Measurements from ENCODE around the gene BRCA2. TPM values are rescaled to one million over a fixed set of nuclear protein-coding genes. Genes with fewer than 3 reads are reported as not detected.

BRCA2 gene
- total and polyA plus RNA-seq, 9 of the 15 experiments (the other 6 are each of a cell fraction or from before 2014, with no cell fraction given): 4.1 to 17.3 (median 5.8) TPM

- Histone ChIP-seq H3K9ac (ENCODE audit: insufficient read depth in 1 of 2, low read depth in 2 of 2, low read length in 2 of 2) (no peak overlapping the region), H3K79me2 (ENCODE audit: control insufficient read depth, insufficient read depth, low read length) (no peaks in the 10 kb centered on the region), H4K20me1 (replicated peaks; ENCODE audit: control insufficient read depth, insufficient read depth, low read length) (no peaks in the 10 kb centered on the region), H3K27ac (ENCODE audit: extremely low read depth, low read depth, low read length) (no peak overlapping the region), H2AFZ (ENCODE audit: low read depth, low read length) (no peak overlapping the region), H3K4me1 (replicated peaks in 1 of 2; ENCODE audit: control insufficient read depth in 2 of 2, insufficient read depth in 2 of 2, low read length in 2 of 2) (no peaks in the 10 kb centered on the region), H3K27me3 (ENCODE audit: control insufficient read depth in 2 of 2, insufficient read depth in 2 of 2, low read length in 2 of 2) (no peaks in the 10 kb centered on the region), H3K4me3 (no peak overlapping the region), H3K9me3 (replicated peaks; ENCODE audit: control insufficient read depth, insufficient read depth, low read depth, low read length) (no peaks in the 10 kb centered on the region), H3K36me3 (ENCODE audit: control insufficient read depth, insufficient read depth, low read length) (no peaks in the 10 kb centered on the region), H3K4me2 (ENCODE audit: insufficient read depth, low read length) (no peak overlapping the region), H3K9me1 (ENCODE audit: control insufficient read depth, insufficient read depth, low read length) (no peaks in the 10 kb centered on the region)
- no peak for TF ChIP-seq PKNOX1 (IDR thresholded peaks at IDR 0.05)
- TF ChIP-seq DDX20 (tag; IDR thresholded peaks at IDR 0.05; ENCODE audit: low read depth): no peak
- no peak for TF ChIP-seq ZKSCAN8 (CRISPR knock-in tag; IDR thresholded peaks at IDR 0.05)
- TF ChIP-seq TRIM25 (IDR thresholded peaks at IDR 0.05; ENCODE audit: borderline replicate concordance): no peak
- no peak for TF ChIP-seq NKRF (IDR thresholded peaks at IDR 0.05; ENCODE audit: borderline replicate concordance)
- no peak for TF ChIP-seq THRB (CRISPR knock-in tag; conservative IDR thresholded peaks at IDR 0.05)
- no peak for TF ChIP-seq ZNF696 (CRISPR knock-in tag; conservative IDR thresholded peaks at IDR 0.05)
- FAIRE-seq (no peak), DNase-seq (ENCODE audit: extremely low read depth in 1 of 4, low spot score in 3 of 4) (no peak), ATAC-seq (no peak)
- intact Hi-C loops (cut with micrococcal nuclease) (no loop called here), in situ Hi-C loops (cut with MboI) (no loop called here)
- CTCF ChIA-PET (ENCODE audit: low intra/inter-chr PET ratio): no interaction called here
- POLR2A ChIA-PET: interaction anchor here (0.6 kb wide), 1 partner anchor 75 kb away, joined by 3 read pairs; no protein-coding TSS in a partner anchor
- 29% methylated on average over 2 of the region's 2 CpGs for WGBS (ENCODE audit: insufficient coverage, low coverage, missing lambda C conversion rate)
- BruUV-seq (replicated peaks): no TSS peak
Measured at GRCh38 chr13:32446773-32447465, 131.6 kb downstream of the BRCA2 start.
